DMS53 treated with DMSO at 0.1 percent for 48 hours (cell line): ENCODE data around the gene CHN1.

Source experiments
- DNase-seq: peaks from one replicate; lab custom pipeline; 2025; ENCODE audit not compliant: unreplicated experiment; lab: John Stamatoyannopoulos, UW

Gene CHN1

DNA sequence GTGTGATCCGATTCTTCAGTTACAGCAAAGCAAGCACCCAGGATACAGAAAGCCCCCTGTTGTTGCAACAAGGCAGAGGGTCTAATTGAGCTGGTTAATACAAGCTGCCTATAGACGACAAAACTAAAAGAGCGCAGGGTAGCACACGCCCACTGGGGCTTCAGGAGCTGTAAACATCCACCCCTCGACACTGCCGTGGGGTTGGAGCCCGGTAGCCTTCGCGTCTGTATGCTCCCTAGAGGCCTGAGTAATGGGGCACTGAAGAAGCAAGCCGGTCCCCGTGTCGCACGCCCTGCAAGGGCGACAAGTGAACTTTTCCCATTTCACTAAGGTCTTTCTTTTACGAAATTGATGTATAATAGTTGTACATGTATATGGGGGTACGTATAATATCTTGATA is 216.2 kb downstream of the CHN1 start:
- DNase-seq: no peak

DNA sequence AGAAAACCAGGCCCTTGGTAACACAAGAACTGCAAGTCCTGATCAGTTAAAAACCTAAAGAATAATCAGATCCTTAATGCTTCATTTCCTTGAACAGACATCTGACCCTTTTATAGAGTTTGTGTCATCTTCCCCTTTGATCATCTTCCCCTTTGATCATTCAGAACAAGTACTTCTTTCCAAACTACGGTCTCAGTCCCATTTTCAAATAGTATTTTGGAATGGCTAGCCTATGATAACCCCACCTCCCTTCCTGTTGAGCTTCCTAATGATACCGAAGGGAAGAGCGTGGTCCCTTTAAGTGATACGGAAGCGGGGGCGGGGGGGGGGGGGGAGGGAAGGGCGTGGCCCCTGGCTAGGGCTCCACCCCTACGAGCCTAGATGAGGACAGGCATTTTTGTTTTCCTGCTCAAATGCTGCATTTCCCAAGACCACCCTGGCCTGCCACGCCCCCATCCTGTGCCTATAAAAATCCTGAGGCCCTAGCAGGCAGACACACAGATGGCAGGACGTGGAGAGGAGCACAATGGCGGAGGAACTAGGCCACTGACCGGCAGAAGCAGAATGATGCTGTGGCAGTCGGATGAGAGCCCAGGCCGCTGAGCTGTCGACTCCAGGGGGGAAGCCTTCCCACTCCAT is 216.8 kb downstream of the CHN1 start:
- no peak for DNase-seq

DNA sequence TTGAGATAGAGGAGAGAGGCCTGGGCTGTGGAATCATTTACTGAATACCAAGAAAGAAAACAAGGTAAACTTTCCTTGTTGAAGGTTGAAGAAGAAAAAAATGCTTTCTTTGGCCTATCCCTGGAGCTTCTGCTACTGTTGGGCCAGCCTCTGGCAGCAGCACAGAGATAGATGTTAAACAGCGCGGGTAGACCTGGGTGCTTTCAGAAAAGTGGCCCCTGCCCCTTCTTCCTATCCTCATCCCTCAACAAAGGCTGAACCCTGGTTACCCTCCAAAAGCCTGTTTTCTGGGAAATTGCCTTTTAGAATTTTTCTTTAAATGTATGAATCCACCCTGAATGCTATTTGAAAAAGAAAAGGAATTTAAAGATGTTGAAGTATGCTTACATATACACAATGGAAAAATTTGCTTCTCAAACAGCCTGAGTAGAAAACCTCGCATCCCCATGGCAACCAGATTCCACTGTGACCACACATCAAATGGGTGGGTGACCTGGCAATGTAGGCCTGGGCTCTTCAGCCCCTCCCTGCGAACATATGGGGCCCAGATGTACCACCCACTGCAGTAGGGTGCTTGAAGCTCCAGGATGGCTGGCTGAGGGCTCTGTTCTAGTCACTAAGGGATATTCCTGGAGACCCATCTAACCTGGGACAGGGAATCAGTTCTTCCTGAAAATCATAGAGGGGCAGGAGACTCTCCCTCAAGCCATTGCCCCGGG is 217.5 kb downstream of the CHN1 start:
- no peak for DNase-seq

DNA sequence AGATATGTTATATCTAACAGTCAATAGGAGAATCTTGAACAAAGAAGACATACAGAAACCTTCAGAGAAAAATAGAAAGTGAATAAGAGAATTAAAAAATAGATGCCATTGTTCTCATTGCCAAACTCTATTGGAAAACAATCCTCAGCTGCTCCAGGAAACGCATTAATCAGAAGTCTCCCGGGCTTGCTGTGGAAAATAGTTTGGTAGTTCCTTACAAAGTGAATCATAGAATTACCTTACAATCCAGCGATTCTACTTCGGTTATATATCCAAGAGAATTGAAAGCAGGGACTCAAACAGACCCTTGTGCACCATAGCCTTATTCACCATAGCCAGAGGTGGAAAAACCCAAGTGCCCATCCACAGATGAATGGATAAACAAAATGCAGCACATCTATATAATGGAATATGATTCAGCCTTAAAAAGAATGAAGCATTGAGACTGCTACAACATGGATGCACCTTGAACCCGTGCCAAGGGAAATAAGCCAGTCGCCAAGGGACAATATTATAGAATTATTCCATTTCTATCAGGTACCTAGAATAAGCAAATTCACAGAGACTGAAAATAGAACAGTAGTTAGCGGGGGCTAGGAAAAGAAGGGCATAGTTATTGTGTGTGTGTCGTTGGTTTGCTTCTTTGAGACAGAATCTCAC is 219.0 kb downstream of the CHN1 start:
- DNase-seq: no peak

DNA sequence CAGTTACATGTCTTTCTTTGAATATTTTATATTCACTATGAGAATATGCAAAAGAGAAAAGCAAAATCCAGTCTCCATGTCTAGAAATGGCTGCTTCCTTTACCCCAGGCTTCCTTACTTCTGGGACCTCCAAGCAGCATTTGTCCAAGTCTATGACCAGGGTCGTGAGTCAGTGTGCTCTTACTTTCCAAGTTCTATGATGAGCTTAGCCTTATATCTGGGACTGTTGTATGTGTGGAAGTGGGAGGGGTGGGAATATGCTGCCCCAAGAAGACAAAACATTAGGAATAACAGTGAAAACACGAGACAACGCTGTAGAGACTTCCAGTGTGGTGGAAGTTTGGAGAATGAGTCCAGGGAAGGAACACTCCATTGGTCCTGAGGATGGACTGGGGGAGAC is 219.7 kb downstream of the CHN1 start:
- no peak for DNase-seq

DNA sequence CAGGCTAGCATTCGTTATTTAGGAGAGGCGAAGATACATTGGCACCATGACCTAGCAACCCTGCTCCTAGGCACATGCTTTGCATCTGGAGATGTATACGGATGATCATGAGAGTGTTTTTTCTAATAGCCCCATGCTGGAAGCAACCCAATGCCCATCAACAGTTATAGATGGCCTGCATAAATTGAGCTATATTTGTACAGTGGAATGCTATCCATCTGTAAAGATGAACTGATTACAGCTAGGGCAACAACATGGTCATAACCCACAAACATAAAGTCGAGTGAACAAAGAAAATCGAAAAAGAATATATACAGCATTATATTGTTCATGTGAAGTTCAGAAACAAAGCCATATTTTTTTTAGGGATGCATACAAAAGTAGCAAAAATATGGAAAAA is 220.3 kb downstream of the CHN1 start:
- DNase-seq: no peak

DNA sequence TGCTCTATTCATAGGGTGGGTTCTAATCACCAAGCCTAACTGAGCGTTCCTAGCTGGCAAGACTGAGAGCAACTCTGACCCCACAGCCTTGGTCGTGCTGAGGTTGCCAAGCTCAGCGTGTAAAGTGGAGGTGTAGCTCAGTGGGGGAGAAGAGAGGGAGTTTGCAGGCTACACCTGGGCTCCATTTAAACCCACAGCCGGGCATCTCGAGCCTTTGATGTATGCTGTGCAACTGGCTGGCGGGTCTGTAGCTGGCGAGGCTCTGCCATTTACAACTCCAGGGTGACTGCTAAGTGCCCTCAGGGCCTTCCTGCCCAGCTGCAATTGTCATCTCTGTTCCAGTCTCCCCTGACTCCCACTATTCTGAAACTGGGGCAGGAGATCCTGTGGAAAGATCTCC is 220.9 kb downstream of the CHN1 start:
- DNase-seq: no peak

DNA sequence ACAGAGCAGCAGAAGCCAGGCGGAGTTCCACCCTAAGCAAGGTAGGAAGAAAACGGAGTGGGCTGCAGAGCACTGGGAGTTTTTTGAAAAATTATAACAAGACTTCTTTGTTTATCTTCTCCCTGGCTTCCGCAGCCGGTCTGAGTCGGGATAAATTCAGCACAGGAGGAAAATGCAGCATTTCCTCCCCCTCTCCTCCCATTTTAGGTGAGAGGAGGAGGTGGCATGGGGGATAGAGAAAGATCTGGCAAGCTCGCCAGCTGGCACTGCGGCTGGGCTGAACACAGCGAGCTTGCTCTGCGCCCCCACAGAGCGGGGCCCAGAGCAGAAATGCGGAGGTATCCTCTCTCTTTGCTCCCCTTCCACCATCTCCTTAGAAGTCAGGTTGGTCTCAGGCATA is 223.2 kb downstream of the CHN1 start:
- no peak for DNase-seq

DNA sequence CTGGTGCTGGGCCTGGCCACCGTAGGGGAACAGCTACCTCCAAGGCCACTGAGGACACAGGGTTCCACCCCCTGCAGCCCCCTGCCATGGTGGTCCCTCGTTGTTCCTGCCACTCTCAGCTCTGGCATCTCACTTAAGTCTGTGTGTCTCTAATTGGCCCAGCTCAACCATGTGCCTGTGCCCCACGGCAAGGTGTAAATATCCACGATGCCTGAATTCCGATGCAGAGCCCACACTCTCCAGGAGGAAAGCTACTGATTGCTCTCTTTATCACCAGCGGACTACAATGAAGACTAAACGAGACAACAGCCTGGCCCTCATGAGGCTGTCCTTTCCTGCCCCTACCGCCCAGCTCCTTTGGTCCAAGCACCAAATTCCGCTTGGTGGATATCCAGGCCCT is 223.9 kb downstream of the CHN1 start:
- DNase-seq: no peak

DNA sequence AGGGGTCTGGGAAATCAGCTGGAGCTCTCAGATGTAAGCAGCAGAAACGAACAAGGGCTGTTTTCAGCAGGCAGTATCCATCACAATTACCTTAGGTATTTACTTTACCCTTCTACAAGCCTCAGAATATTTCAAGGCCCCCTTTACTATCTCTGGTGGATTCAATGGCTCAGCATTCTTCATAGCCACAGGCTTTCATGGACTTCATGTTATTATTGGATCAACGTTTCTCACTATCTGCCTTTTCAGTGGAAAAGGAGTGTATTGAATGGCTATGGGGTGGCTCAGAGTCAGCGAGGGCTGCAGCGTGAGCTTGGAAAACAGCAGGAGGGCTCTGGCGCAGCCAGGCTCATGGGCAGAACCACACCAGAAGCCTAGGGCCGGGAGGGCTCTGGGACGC is 224.3 kb downstream of the CHN1 start:
- DNase-seq: no peak

DNA sequence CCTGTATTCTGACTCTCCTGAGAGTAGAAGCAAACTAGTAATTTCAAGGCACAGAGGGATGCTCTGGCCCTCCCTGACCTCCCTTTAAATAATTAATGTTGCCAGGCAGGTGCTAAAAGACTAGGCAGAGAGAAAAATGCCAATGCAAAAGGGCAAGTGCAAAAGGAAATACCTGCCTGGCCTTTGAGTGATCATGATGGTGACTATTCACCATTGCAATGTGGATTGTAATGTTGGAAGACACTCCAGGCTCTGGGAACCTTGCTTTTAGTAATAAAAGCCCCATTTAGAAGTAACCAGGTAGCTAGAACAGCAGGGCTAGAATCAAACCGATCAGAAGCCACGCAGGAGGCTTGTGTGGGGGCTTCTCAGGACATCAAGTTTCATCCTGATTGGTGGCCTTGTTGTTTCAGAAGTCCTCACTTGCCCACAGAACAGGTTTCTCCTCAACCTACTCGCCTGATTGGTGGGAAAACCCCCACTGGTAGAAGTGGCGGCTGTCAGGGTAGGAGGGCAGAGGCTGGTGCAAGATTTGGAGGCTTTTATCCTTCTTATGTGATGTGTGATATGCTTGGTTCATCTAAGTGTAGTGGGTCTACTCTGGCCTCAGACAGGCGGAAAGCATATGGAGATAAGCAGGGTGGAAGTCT is 224.9 kb downstream of the CHN1 start:
- DNase-seq: no peak

DNA sequence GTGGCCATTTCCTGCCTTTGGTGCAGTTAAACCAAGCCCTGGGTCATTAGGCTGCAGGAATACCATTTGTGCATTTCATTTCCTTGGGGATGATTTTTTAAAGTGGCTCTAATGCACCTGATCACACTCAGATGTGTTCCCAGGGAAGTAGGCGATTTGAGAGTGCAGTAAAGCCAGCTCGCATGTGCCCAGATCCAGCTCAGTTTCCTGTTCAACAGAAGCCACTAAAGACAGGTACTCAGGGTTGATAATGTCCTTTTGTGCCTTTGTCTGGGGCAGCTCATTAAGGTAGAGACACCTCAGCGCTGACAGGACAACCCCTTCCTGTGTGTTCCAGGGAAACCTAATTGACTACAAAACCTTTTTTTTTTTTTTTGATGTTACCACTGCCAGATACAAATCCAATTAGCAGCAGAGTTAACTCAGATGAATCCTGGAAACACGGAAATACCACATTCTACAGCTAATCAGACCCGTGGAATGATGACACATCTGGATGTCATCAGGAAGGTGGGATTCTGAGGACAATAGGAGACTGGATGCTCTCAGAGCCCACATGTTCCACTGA is 225.7 kb downstream of the CHN1 start:
- no peak for DNase-seq

DNA sequence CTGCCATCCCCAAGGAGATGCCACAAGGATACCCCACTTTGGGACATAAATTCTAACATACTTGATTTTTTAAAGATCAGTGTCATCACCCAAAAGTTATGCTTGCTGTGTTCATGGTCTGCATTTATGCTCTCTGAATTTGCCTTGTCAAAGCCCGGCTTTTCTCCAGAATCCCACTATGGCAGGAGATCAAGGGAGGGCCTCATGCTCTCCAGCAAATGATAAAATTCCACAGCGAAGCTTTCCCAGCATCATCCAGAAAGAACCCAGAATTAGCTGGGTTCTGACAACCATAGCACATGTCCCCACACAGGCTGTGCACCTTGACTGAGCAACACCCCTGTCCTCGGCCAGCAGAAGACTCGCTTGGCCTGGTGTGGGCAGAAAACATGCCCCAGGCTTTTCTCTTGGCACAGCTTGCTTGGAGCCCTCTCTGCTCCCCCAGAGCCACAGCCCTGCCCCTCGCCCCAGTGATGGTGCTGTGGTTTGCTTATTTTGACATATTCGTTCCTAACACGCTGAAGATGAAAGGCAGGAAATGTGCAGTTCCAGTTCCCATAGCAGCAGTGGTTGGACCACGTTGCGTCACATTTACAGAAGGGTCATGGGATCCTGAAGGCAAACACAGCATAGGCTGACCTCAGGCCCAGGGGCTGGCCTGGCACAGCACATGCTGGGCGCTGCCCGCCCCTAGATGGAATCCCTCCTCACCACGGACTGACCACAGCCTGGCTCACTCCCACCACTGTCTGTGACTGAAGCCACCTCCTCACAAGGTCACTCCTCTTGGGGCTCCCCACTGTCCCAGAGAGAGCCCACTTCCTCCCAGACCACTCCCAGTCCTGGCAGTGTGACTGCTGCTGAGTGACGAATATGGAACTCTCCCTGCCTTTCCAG is 226.8 kb downstream of the CHN1 start:
- no peak for DNase-seq

DNA sequence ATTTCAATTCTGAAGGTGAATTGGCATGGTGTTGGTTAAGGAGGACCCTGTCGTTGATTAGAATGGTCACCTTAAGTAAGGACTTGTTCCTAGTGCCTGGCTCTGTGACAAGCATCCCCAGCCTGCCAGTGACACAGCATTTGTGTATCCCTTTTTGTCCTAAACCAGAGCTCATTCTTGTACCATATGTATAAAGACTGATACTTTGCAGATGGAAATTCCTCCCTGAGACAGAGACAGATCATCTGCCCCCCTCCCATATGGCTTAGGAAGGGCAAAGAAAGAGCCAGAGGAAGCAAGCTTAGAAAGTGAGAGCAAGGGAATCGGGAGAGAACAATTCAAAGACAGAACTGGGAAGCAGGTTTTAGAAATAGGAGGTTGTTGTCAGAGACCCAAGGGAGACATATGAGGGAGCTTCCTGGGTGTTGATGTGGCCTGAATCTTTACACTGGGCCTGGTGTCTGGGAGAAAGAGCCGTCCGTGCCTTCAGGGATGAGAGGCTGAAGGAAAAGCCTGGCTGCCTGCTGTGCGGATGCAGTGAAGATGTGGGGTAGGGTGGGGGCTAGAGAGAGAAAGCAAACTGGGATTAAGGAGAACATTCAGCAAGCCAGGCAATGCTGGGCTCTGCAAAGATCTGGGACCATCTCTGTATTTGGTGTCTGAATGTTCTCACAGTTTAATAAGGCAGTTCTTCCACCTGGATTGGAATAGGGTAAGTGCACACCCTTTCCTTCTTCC is 227.7 kb downstream of the CHN1 start:
- DNase-seq: no peak

DNA sequence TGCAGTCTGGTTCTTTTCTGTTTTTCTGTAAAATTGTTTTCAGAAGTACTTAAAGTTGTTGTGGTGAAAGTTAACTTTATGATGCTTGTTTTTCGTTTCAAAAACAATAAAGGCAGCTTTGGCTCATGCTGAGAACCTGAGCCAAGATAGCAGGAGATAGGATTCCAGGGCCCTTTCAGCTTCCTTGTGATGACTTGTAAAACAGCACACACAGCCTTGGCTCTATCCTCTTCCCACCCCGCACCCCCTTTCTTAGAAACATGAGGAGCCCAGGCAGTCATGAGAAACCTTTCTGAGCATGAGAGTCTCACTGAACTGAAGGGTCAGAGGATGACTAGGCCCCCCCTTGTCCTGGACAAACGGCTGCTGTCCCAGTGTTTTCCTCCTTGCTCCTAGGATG is 228.5 kb downstream of the CHN1 start:
- DNase-seq: no peak

DNA sequence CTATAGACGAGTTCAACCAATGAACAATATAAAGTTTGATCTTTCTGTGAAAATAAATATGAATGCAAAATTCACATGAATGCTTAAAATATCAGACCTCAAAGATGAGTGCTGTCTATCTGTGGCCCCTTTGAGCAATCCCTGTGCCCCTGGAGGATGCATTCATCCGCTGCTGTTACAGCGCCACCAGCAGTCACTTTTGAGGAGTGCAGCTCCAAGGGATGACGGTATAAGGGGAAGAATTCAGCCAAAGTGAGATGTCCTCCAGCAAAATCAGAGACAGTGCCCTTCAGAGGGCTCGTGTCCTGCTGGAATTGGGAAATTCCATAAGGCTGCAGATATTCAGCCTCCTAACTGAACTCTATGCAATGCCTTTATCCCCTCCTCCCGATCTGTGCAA is 229.0 kb downstream of the CHN1 start:
- DNase-seq: no peak

DNA sequence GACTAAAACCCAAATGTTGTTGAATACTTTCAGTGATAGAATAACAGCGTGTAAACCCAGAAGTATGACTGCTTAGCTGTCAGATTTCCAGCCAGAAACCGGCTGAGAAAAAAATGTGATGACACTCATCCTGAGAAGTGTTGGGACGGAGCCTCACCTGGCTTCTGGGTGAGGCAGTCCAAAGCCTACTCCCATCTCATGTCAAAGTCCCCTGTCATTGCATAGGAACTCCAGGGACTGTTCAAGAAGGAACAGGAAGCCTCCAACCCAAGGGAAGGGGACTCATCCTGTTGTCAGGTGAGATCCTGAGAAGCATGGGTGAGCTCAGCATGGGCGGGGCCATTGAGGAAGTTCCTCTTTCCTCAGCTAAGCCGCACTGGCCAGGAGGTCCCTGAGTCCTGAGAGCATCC is 229.6 kb downstream of the CHN1 start:
- DNase-seq: peak; percentile 6

DNA sequence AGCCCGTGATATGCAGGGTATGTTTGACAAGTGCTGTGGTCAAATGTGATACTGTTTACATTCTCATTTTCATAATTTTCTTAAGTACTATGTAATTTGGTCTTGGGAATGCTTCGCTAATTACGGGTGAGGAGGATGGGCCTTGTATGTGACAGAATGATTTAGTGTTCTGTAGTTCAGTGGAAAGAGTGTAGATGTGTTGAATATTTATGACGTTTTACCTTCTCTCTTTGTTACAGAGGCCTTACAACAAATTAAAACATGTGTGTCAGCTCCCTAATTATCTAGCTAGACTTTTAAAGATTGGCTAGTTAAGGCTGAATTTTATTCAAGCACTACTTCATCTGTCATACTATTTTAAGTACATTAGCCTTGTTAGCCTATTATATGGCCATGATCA is 230.3 kb downstream of the CHN1 start:
- no peak for DNase-seq

DNA sequence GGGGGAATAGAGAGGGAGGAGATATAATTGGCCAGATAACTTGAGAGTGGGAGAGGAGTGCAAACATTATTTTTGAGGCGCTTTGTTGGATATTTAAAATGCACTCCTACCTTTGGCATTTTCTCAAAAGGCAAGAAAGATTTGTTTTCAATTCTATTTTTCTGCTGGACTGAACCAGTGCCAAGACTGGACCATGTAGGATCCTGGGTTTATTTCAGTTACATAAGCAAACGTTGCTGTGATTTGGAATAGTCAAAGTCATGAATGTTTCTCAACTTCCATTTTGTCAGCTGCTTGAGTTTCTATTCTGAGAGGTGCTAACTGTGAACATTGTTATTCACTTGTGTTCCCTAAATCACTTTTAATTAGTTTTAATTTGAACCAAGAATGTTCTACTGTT is 232.0 kb downstream of the CHN1 start:
- no peak for DNase-seq

DNA sequence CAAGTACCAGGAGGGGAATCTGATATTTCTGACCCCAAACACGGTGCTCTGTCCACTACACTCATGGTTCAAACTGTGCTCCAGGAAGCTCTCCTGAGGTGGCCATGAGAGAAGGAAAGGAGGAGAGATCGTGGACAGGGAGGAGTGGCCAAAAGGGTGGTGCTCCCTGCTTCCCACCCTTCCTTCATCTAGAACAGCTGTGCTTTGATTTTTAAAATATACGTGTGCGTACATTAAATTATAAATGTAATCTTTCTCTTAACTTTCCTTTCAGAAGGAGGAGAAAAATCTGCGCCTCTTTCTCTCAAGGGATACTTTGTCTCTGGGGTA is 232.7 kb downstream of the CHN1 start:
- DNase-seq: no peak
